ENCODE results near the gene IFT88.
A peak's percentile ranks its signal among the peaks of the same experiment; 100 is the strongest.

Gene IFT88

GRCh38 chr13:20709369-20709768, 142.4 kb downstream of the IFT88 start:
- no peak for TF ChIP-seq MYC (IDR thresholded peaks at IDR 0.05; ENCODE audit: low read depth, low read length)
- no peak for TF ChIP-seq CTCF (IDR thresholded peaks at IDR 0.05; ENCODE audit: low read depth, low read length)
- TF ChIP-seq, protein P1, sequence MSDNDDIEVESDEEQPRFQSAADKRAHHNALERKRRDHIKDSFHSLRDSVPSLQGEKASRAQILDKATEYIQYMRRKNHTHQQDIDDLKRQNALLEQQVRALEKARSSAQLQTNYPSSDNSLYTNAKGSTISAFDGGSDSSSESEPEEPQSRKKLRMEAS (IDR thresholded peaks at IDR 0.05; ENCODE audit: low read depth, low read length): no peak
- TF ChIP-seq POLR2A (IDR thresholded peaks at IDR 0.05; ENCODE audit: extremely low read depth, insufficient read length): no peak
- DNase-seq (ENCODE audit: low read depth): no peak
- no peak overlapping the region for H3K4me3 ChIP-seq (ENCODE audit: low read depth, low read length)

DNA sequence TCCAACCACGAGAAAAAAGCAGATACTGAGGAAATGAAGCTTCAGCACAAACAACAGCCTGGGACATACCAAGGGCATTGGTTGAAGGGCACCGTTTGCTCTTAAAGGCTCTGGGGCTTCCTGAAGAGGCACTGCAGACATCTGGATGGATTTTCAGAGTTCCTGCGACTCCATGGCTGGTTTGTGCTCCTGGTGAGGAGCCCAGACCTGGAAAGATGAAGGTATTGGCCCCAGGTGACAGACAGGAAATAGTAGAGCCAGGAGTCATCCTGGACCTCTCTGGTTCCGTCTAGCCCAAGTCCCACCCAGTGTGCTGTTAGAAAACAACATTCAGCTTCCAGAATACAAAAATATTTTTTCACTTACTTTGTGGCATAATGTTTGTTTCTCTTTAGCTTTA, 142.8 kb downstream of the IFT88 start:
- H3K4me3 ChIP-seq (ENCODE audit: low read depth, low read length): no peak overlapping the region
- TF ChIP-seq POLR2A (IDR thresholded peaks at IDR 0.05; ENCODE audit: extremely low read depth, insufficient read length) (no peak), MYC (IDR thresholded peaks at IDR 0.05; ENCODE audit: low read depth, low read length) (no peak), CTCF (IDR thresholded peaks at IDR 0.05; ENCODE audit: low read depth, low read length) (no peak)
- TF ChIP-seq, protein P1 (IDR thresholded peaks at IDR 0.05; ENCODE audit: low read depth, low read length): no peak
- no peak for DNase-seq (ENCODE audit: low read depth)

DNA sequence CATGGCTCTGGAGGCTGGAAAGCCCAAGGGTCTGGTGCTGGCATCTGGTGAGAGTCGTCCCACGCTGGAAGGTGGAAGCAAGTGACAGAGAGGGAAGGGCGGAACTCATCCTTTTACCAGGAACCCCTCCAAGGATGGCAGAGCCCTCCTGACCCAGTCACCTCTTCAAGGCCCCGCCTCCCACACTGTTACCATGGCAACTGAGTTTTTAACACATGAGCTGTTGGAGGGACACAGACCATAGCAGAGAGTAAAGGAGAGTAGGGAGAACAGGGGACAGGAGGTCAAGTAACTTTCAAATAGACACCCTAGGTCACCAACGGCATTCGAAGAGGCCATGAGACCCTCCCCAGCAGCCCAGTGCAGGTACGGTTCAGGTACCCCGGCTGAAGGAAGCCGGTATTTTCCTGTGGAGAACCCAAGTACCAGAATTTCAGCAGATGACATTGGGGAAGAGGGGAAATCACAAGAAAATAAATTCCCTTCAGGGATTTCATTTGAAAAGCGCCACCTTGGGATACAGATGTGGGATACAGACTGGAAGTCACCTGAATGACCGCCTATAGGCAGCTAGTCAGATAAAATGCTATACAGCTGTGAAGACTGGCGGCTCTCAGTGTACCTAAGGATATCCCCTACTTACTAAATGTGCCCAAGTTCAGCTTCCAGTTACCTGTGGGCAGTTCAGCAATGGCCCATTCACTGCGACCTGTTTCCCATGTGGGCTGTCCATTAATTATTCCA, 144.5 kb downstream of the IFT88 start:
- no peak overlapping the region for H3K4me3 ChIP-seq (ENCODE audit: low read depth, low read length)
- DNase-seq (ENCODE audit: low read depth): peak; percentile 35
- TF ChIP-seq, protein P1 (IDR thresholded peaks at IDR 0.05; ENCODE audit: low read depth, low read length): no peak
- TF ChIP-seq MYC (IDR thresholded peaks at IDR 0.05; ENCODE audit: low read depth, low read length) (no peak), CTCF (IDR thresholded peaks at IDR 0.05; ENCODE audit: low read depth, low read length) (no peak), POLR2A (IDR thresholded peaks at IDR 0.05; ENCODE audit: extremely low read depth, insufficient read length) (no peak)

DNA sequence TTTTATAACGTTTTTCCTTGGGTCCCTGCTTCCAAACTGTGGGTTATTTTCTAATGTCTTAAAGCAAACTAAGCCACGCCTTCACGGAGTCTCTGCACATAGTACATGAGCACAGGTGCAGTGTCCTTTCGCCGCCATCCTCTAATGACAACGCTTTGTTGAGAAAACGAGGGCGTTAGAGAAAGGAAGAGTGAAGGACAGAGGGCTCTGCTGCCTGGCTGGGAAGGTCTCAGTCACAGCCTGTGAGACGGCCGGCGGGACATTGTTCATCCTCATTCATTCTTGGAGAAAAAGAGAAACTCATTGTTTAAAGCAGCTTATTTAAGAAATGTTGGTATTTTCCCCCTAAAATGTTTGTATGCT, 146.0 kb downstream of the IFT88 start:
- DNase-seq (ENCODE audit: low read depth): no peak
- no peak overlapping the region for H3K4me3 ChIP-seq (ENCODE audit: low read depth, low read length)
- TF ChIP-seq CTCF (IDR thresholded peaks at IDR 0.05; ENCODE audit: low read depth, low read length): no peak
- no peak for TF ChIP-seq POLR2A (IDR thresholded peaks at IDR 0.05; ENCODE audit: extremely low read depth, insufficient read length)
- TF ChIP-seq, protein P1 (IDR thresholded peaks at IDR 0.05; ENCODE audit: low read depth, low read length): no peak
- TF ChIP-seq MYC (IDR thresholded peaks at IDR 0.05; ENCODE audit: low read depth, low read length): no peak

DNA sequence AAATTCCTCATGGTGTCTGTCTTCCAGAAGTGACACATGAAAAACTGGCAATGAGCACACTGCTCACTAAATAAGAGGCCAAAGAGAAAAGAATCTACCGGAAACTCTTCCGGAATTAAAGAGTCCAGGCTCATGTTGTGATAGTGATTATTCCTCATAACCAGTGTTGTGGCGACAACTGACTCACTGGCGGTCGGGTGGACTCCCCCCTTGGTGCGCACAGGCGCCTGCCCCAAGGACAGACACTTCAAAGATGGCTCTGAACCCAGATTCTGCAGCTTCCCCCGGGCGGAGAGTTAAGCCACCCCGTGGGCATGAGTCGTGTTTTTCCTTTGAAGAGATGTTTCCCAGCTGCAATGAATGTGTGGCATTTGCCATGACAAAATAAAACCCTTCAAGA, 146.8 kb downstream of the IFT88 start:
- TF ChIP-seq, protein P1 (IDR thresholded peaks at IDR 0.05; ENCODE audit: low read depth, low read length): no peak
- no peak for TF ChIP-seq CTCF (IDR thresholded peaks at IDR 0.05; ENCODE audit: low read depth, low read length)
- TF ChIP-seq POLR2A (IDR thresholded peaks at IDR 0.05; ENCODE audit: extremely low read depth, insufficient read length): no peak
- no peak for TF ChIP-seq MYC (IDR thresholded peaks at IDR 0.05; ENCODE audit: low read depth, low read length)
- H3K4me3 ChIP-seq (ENCODE audit: low read depth, low read length): no peak overlapping the region
- DNase-seq (ENCODE audit: low read depth): peak; percentile 38

Data from NB4 (cell line).